GM10266 (cell line): Measurements from ENCODE around the gene SMPDL3A.

Experiments used
- DNase-seq: peaks from one replicate; pipeline ENCODE4 v3.0.0; 2012; ENCODE audit errors: extremely low spot score
- CTCF ChIP-seq: IDR thresholded peaks from 2 replicates; pipeline ENCODE4 v1.5.1; 2012; ENCODE audit warnings: mild to moderate bottlenecking, low read depth; ENCODE audit not compliant: control insufficient read depth, insufficient read depth; ENCODE audit errors: missing control alignments

SMPDL3A gene

GRCh38 chr6:122778985-122779661, 9.9 kb upstream of the SMPDL3A start:
- DNase-seq = no peak
- no peak for TF ChIP-seq CTCF

- no peak for TF ChIP-seq CTCF
Observed at GRCh38 chr6:122779667-122780066, 9.4 kb upstream of the SMPDL3A start, which contains the start of gene FABP7. FABP7 (plus strand) TSS chr6:122779716; CDS start chr6:122779795, 79 bp downstream.

GRCh38 chr6:122780114-122780513, 8.9 kb upstream of the SMPDL3A start:
- DNase-seq = no peak
- no peak for TF ChIP-seq CTCF

More at GRCh38 chr6:122779667-122780066, 9.4 kb upstream of the SMPDL3A start, which contains the start of gene FABP7:
- no peak for DNase-seq

- TF ChIP-seq CTCF = no peak
- DNase-seq = no peak
Observed at GRCh38 chr6:122781716-122782115, 7.3 kb upstream of the SMPDL3A start.

GRCh38 chr6:122783401-122783800, 5.7 kb upstream of the SMPDL3A start:
- DNase-seq = no peak
- no peak for TF ChIP-seq CTCF

GRCh38 chr6:122785891-122786290, 3.2 kb upstream of the SMPDL3A start:
- DNase-seq = no peak
- no peak for TF ChIP-seq CTCF

- no peak for TF ChIP-seq CTCF
- DNase-seq = no peak
Observed at GRCh38 chr6:122787721-122788120, 1.3 kb upstream of the SMPDL3A start.
